Pancreas (tissue), 10 donors: ENCODE measurements around the gene TAAR1. TPM values are rescaled to one million over a fixed set of nuclear protein-coding genes. Genes with fewer than 3 reads are reported as not detected.
"Not testable (repeated sequence)": the region's sequence is repeated elsewhere in the genome, so short reads cannot be mapped to it uniquely, and the experiment has no call there.

Experiments used
- ATAC-seq, 4 donors: fragments of 200-7000 bp; cut with Tn5 transposase; one replicate each; pipeline versions ENCODE4 v1.8.0 to v1.9.1; 2020; ENCODE audit warnings: mild to moderate bottlenecking in 4 of 4, moderate library complexity in 4 of 4
- DNase-seq, 6 donors: peaks; one replicate each; pipeline ENCODE4 v3.0.0-alpha.2; 2020
- FAIRE-seq: peaks from 2 replicates; lab custom pipeline; 2012; peaks lifted over from hg19 to GRCh38; lab: Jason Lieb, UNC
- H3K27ac ChIP-seq, 4 donors: fragments of 200-600 bp; sonication (generic); 1 replicate in 3 of 4; 2 replicates in 1 of 4; pipeline versions ENCODE4 v1.5.0 to v1.8.0; 2020
- H3K27me3 ChIP-seq, 4 donors: fragments of 200-600 bp; one replicate each; pipeline ENCODE4 v1.8.0; 2021
- H3K36me3 ChIP-seq, 3 donors: fragments of 200-600 bp; sonication (generic) in 1 of 3; one replicate each; pipeline versions ENCODE4 v1.5.0 to v1.8.0; 2020 to 2021
- H3K4me1 ChIP-seq, 3 donors: fragments of 200-600 bp; one replicate each; pipeline ENCODE4 v1.8.0; 2021
- H3K4me3 ChIP-seq, 4 donors: fragments of 200-600 bp; sonication (generic) in 2 of 4; one replicate each; pipeline versions ENCODE4 v1.5.0 to v1.8.0; 2020 to 2021
- H3K9me3 ChIP-seq, 4 donors: fragments of 200-600 bp; one replicate each; pipeline ENCODE4 v1.8.0; 2021
- WGBS, 2 donors: extraction: QIAGEN DNeasy Blood & Tissue Kit; methylation state at CpG; one replicate each; pipeline ENCODE4 v1.1.7; 2013; 5-methylcytosine and 5-hydroxymethylcytosine counted together
- intact Hi-C, 3 donors: fragments of 100-400 bp; cut with DNase I; formaldehyde crosslinking; loops; one replicate each; pipeline versions ENCODE4 v1.11.1 to v1.14.2; 2022
- polyA plus RNA-seq, 2 donors: library from polyadenylated mRNA; stranded (reverse); fragments of 200-250 nt; gene quantifications; one replicate each; pipeline ENCODE4 v1.2.3, GENCODE V29; 2013
- total RNA-seq, 6 donors: library from RNA; stranded (reverse); fragmentation: NEBNext Ultra II Directional in 4 of 6; extraction: Animal tissue kit (Norgen Biotek cat#: 25700) in 4 of 6; gene quantifications; one replicate each; pipeline versions ENCODE4 v1.2.1 to v1.2.4, GENCODE V29; 2021 to 2023
- TF ChIP-seq, protein P1 (sequence below), 4 donors: fragments of 200-600 bp; sonication (generic) in 3 of 4; IDR thresholded peaks; one replicate each; pipeline versions ENCODE4 v1.5.0 to v1.8.0; 2021; ENCODE audit warnings: antibody characterized with exemption in 4 of 4
- donor health status: healthy with polysubstance abuse.
- donor health status: DM: no; HTN: no; CAD: no; lungs with moderate emphysema.
- donor health status: DM: no; HTN: no; CAD: no.
- donor health status: control.
- donor health status: control.
- donor health status: Bipolar disorder and iron deficiency.
- donor health status: DM: yes; HTN: yes; CAD: no.
- donor health status: DM: no; HTN: no; CAD: no.
- donor health status: DM: no; HTN: no; CAD: no.
- donor health status: DM: yes; HTN: yes; CAD: no.

The TAAR1 gene
- total and polyA plus RNA-seq, 8 donors: 0.33 TPM; not detected in 7

DNA sequence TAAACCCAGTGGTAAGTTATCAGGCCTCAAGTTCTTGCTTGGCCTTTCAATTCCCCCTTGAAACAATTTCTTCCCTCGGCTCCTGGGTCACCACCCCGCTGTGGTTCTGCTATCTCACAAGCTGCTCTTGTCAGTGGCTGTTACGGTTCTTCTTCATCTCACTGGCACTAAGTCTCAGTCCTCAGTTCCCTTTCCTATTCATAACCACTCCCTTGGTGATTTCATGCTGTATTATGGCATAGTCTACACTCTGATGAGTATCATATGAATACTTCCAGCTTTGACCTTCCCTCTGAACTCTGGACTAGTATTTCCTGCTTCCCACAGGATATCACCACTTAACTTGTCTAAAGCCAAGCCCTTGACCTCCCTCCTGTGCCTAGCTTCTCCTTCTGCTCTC is 7.9 kb downstream of the TAAR1 start:
- Histone ChIP-seq H3K36me3 (no peaks in the 10 kb centered on the region), H3K27ac (no peak overlapping the region), H3K4me3 (no peak overlapping the region), H3K27me3 (no peaks in the 10 kb centered on the region), H3K4me1 (peaks cover 7 to 16% (median 7%) of the 10 kb centered on the region in 3 donors), H3K9me3 (no peaks in the 10 kb centered on the region)
- TF ChIP-seq, protein P1, sequence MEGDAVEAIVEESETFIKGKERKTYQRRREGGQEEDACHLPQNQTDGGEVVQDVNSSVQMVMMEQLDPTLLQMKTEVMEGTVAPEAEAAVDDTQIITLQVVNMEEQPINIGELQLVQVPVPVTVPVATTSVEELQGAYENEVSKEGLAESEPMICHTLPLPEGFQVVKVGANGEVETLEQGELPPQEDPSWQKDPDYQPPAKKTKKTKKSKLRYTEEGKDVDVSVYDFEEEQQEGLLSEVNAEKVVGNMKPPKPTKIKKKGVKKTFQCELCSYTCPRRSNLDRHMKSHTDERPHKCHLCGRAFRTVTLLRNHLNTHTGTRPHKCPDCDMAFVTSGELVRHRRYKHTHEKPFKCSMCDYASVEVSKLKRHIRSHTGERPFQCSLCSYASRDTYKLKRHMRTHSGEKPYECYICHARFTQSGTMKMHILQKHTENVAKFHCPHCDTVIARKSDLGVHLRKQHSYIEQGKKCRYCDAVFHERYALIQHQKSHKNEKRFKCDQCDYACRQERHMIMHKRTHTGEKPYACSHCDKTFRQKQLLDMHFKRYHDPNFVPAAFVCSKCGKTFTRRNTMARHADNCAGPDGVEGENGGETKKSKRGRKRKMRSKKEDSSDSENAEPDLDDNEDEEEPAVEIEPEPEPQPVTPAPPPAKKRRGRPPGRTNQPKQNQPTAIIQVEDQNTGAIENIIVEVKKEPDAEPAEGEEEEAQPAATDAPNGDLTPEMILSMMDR (IDR thresholded peaks at IDR 0.05): no peak
- no peak for FAIRE-seq
- peak in 1 of 4 donors; percentile 20 for ATAC-seq
- 93% methylated on average over 3 of the region's 3 CpGs for WGBS, 2 donors
- intact Hi-C loops: no loop called here
- DNase-seq: no peak

DNA sequence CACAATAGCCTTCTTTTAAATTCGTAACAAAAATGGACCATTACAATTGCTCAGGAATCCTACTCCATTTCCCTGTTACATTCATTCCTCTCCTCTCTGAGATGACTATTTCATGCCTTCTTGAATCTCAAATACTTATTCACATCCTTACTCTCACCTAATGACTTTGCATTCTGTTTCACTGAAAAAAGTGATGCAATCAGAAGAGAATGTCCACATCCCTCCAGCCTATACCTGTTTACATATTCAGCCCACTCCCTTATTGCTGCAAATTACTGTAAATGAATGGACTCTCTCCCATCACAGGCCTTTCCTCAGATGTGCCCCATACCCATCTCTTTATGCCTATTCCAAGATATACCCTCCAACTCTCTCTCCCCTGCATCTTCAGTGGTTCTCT is 8.6 kb downstream of the TAAR1 start:
- FAIRE-seq: no peak
- no peaks in the 10 kb centered on the region for H3K9me3 ChIP-seq
- no peaks in the 10 kb centered on the region for H3K27me3 ChIP-seq
- TF ChIP-seq, protein P1 (IDR thresholded peaks at IDR 0.05): no peak
- WGBS, 2 donors: 87 to 96% methylated on average over 1 of the region's 1 CpG
- no peak for ATAC-seq
- H3K27ac ChIP-seq: no peak overlapping the region
- H3K36me3 ChIP-seq: no peaks in the 10 kb centered on the region
- no peak for DNase-seq
- intact Hi-C loops: no loop called here
- no peak overlapping the region for H3K4me3 ChIP-seq
- peaks cover 7 to 16% (median 7%) of the 10 kb centered on the region in 3 donors for H3K4me1 ChIP-seq

DNA sequence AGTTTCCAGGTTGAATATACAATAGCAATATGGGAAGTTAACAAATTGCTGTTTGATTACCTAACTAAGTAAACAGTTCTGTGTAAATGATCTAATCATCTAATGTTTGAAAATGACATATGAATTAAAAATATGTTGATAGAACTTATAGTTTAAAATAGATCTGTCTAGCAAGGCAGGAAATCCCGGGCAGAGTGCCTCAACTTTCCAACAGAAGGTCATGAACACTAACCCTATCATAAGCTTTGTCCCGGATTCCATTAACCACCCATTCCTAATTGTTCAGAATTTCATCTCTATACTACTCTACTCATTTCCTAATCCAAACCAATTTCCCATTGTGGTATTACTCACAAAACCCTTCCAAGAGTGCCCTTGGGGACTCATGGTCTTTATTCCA is 10.2 kb downstream of the TAAR1 start:
- TF ChIP-seq, protein P1 (IDR thresholded peaks at IDR 0.05): no peak
- WGBS, 2 donors: 18 to 23% methylated on average over 2 of the region's 2 CpGs
- intact Hi-C loops: no loop called here
- no peak for FAIRE-seq
- Histone ChIP-seq H3K4me1 (peaks cover 7 to 16% (median 7%) of the 10 kb centered on the region in 3 donors), H3K36me3 (no peaks in the 10 kb centered on the region), H3K27me3 (no peaks in the 10 kb centered on the region), H3K4me3 (no peak overlapping the region), H3K27ac (no peak overlapping the region), H3K9me3 (no peaks in the 10 kb centered on the region)
- DNase-seq: peak in 1 of 6 donors; percentile 27
- ATAC-seq: peak in 3 of 4 donors; percentile 36 to 81 (median 69)

DNA sequence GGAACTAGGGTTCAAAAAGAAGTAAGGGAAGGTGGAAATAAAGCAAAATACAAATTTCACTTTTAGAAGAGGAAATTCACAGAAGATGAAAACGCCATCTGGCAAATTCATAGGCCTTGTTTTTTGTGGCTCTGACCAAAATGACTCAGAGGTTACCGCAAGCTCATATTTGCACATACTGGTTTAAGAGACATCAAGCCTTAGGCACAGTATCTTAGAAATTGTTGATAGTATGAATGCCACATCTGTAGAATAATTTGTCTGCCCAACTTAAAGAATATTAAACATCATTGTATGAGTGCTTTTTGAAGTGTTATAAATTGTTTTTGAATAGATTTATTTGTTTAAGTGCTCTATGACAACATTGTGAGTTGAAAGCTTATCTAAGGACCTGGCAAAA is 10.6 kb downstream of the TAAR1 start:
- intact Hi-C loops: no loop called here
- Histone ChIP-seq H3K9me3 (no peaks in the 10 kb centered on the region), H3K36me3 (no peaks in the 10 kb centered on the region), H3K4me3 (no peak overlapping the region), H3K27ac (peak overlapping the region in 1 of 4 donors; percentile 17), H3K4me1 (peaks cover 7 to 16% (median 7%) of the 10 kb centered on the region in 3 donors), H3K27me3 (no peaks in the 10 kb centered on the region)
- FAIRE-seq (no peak), DNase-seq (no peak), ATAC-seq (peak in 3 of 4 donors; percentile 58 to 80 (median 77))
- TF ChIP-seq, protein P1 (IDR thresholded peaks at IDR 0.05): no peak
- WGBS, 2 donors: 34 to 36% methylated on average over 2 of the region's 2 CpGs

DNA sequence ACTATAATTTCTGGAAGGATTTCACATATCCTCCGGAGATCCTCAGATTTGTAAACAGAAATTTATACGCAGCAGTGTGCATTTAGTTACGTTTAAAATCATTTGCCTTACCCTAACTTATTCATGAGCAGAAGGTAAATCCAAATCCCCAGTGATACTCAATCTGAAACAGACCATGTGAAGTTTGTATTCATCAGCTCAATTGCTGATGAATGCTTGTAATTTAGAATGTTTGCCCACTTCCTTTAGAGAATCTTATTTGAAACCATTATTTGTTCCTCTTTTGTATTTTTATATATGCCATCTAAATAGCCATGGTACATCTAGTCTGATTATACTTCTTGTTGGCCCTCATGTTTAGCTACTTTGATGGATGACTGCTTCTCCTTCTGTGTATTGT is 15.4 kb downstream of the TAAR1 start:
- TF ChIP-seq, protein P1 (IDR thresholded peaks at IDR 0.05): no peak
- no peak overlapping the region for H3K4me3 ChIP-seq
- no peak overlapping the region for H3K27ac ChIP-seq
- H3K36me3 ChIP-seq: no peaks in the 10 kb centered on the region
- no peak for DNase-seq
- no peak for ATAC-seq
- intact Hi-C loops: no loop called here
- H3K27me3 ChIP-seq: no peaks in the 10 kb centered on the region
- 84 to 91% methylated on average over 3 of the region's 3 CpGs for WGBS, 2 donors
- FAIRE-seq: no peak
- H3K4me1 ChIP-seq: peaks cover 2 to 9% (median 3%) of the 10 kb centered on the region in 3 donors
- no peaks in the 10 kb centered on the region for H3K9me3 ChIP-seq

DNA sequence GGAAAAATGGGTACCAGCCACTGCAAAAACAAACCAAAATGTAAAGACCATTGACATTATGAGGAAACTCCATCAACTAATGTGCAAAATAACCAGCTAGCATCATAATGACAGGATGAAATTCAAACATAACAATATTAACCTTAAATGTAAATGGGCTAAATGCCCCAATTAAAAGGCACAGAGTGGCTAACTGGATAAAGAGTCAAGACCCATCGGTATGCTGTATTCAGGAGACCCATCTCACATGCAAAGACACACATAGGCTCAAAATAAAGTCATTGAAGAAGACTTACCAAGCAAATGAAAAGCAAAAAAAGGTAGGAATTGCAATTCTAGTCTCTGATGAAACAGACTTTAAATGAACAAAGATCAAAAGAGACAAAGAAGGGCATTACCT is 21.8 kb downstream of the TAAR1 start:
- H3K27me3 ChIP-seq, H3K4me3 ChIP-seq, FAIRE-seq, H3K36me3 ChIP-seq, DNase-seq, ATAC-seq, intact Hi-C loops, H3K27ac ChIP-seq, H3K9me3 ChIP-seq, H3K4me1 ChIP-seq: not testable (repeated sequence)
- WGBS, 2 donors: 89 to 95% methylated on average over 1 of the region's 1 CpG

DNA sequence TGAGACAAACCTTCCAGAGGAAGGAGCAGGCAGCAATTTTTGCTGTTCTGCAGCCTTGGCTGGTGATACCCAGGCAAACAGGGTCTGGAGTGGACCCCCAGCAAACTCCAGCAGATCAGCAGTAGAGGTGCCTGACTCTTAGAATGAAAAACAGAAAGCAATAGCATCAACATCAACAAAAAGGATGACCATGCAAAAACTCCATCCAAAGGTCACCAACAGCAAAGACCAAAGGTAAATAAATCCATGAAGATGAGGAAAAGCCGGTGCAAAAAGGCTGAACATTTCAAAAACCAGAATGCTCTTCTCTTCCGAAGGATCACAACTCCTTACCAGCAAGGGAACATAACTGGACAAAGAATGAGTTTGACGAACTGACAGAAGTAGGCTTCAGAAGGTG is 23.1 kb downstream of the TAAR1 start:
- H3K9me3 ChIP-seq, FAIRE-seq, ATAC-seq, H3K27me3 ChIP-seq, H3K4me1 ChIP-seq, H3K27ac ChIP-seq, H3K36me3 ChIP-seq, intact Hi-C loops, DNase-seq, H3K4me3 ChIP-seq: not testable (repeated sequence)
- 70 to 78% methylated on average over 3 of the region's 3 CpGs for WGBS, 2 donors

DNA sequence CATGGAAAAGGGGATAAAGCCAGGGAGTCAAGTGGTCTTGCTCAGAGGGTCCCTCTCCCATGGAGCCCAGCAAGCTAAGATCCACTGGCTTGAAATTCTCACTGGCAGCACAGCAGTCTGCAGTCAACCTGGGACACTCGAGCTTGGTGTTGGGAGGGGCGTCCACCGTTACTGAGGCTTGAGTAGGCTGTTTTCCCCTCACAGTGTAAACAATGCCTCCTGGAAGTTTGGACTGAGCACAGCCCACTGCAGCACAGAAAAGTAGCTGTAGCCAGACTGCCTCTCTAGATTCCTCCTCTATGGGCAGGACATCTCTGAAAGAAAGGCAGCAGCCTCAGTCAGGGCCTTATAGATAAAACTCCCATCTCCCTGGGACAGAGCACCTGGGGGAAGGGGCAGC is 23.7 kb downstream of the TAAR1 start:
- H3K27me3 ChIP-seq, intact Hi-C loops, H3K4me3 ChIP-seq, ATAC-seq, H3K36me3 ChIP-seq, H3K27ac ChIP-seq, FAIRE-seq, H3K9me3 ChIP-seq, DNase-seq, H3K4me1 ChIP-seq: not testable (repeated sequence)
- 39 to 42% methylated on average over 3 of the region's 3 CpGs for WGBS, 2 donors
